GM19035 (cell line): Measurements from ENCODE around the gene NOP16.

Experiments
- ATAC-seq: cut with Tn5 transposase; IDR thresholded peaks from one replicate; pipeline ENCODE4 v1.9.1; 2021; ENCODE audit not compliant: unreplicated experiment

NOP16 gene, protein sequence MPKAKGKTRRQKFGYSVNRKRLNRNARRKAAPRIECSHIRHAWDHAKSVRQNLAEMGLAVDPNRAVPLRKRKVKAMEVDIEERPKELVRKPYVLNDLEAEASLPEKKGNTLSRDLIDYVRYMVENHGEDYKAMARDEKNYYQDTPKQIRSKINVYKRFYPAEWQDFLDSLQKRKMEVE

GRCh38 chr5:176388444-176389134 lies at the start of gene NOP16, which contains the start of gene HIGD2A:
NOP16 (minus strand) TSS chr5:176388598; CDS start chr5:176388539, 59 bp downstream.
HIGD2A (plus strand) TSS chr5:176388751; CDS start chr5:176388820, 69 bp downstream.
- peak; percentile 85 for ATAC-seq

DNA sequence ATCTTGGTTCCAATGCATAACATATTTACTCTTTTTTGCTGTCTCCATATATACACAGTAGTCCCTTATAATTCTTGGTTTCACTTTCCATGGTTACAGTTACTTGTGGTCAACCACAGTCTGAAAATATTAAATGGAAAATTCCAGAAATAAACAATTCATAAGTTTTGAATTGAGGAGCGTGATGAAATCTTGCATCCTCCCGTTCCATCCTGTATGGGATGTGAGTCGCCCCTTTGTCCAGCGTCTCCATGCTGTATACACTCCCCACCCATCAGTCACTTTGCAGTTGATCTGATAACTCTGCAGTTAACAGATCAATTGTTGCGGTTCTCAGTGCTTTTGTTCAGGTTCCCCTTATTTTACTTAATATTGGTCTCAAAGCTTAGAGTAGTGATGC lies 48.3 kb upstream of the NOP16 start:
- ATAC-seq: no peak

DNA sequence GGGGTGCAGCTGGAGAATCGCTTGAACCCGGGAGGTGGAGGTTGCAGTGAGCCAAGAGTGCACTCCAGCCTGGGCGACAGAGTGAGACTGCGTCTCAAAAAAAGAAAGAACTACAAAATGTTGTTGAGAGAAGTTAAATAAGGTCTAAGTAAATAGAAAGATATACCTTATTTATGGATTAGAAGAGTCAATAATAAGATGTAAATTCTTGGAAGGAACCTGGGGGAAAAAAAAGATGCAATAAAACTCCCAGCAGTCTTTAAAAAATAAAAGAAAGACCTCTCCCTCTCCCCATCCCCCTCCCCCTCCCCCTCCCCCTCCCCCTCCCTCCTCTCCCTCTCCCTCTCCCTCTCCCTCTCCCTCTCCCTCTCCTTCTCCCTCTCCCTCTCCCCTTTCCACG lies 44.3 kb upstream of the NOP16 start:
- no peak for ATAC-seq

DNA sequence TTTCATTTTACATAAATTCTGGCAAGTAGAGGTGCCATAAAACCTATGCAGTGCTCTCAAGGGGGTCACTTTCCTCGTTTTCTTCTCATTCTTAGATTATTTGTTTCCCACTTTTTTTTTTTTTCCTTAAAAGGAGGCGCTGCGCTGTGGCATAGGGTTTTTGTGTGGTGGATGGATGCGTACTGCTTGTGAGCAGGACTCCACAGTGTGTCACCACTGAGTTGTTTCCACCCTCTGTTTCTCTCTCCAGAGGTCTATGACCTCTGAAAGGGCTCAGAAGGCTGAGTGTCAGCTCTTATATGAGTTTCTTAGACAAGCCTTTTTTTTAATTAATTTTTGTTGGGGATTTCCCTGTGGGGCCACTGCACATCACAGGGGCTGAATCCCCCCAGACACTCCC lies 41.6 kb upstream of the NOP16 start:
- no peak for ATAC-seq

- ATAC-seq: no peak
Observed at GRCh38 chr5:176427971-176428370, 39.6 kb upstream of the NOP16 start.

DNA sequence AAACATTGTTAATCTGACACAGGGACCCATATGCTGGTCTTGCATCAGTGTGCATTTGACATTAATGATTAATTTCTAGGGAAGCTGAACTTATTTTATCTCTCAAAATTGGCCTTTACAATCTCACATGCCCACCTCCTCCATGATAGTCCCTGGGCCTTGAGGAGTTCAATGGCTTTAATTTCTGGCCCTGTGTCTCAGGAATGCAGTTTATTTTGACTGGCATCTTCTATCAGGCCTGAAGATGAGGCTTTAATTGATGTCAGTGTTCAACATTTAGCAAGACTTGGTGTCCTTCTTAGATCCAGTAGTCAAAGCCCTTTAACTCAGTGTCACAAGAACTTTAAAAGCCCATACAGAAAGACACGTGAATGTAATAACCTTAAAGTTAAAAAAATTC lies 38.5 kb upstream of the NOP16 start:
- ATAC-seq: no peak

- ATAC-seq: no peak
Observed at GRCh38 chr5:176425791-176426190, 37.4 kb upstream of the NOP16 start.

DNA sequence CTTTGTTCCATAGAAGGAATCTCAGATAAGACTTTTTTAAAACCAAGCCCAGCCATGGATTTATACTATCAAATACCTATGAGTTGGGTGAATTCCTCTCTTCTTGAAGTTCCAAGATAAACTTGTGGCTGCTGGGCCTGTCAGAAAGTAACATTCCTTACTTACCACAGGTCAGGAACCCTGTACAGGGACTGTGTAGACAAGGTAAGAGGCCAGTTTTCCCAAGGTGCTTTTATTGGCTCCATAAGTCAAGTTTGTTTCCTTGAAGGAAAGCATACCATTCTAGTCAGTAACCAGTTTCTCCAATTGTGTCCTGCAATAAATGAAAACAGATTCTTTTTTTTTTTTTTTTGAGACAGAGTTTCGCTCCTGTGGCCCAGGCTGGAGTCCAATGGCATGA lies 36.7 kb upstream of the NOP16 start:
- no peak for ATAC-seq

- ATAC-seq: no peak
Observed at GRCh38 chr5:176424181-176424580, 35.8 kb upstream of the NOP16 start.

- ATAC-seq: no peak
Observed at GRCh38 chr5:176420972-176421544, 32.7 kb upstream of the NOP16 start.

DNA sequence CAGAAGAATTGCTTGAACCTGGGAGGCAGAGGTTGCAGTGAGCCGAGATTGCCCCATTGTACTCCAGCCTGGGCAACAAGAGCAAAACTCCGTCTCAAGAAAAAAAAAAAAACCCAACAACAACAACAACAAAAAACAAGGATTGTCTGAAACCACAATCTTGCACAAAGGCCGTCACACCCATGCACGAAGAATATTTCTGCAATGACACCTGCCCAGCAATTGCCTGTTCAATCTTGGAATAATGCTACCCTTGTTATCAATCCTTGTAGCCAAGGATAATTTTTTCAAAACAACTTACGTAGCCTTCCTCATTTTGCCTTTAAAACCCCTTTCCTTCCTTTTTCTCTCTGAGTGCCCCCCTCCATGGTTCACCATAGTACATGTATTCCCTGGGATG lies 31.7 kb upstream of the NOP16 start:
- ATAC-seq: no peak

DNA sequence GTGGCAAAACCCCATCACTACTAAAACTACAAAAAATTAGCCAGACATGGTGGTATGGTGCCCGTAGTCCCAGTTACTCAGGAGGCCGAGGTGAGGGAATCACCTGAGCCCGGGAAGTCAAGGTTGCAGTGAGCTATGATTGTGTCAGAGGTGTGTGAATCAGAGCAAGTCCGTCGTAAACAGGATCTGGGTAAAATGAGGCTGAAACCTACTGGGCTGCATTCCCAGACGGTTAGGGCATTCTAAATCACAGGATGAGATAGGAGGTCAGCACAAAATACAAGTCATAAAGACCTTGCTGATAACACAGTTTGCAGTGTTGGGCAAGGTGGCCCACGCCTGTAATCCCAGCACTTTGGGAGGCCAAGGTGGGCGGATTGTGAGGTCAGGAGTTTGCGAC lies 29.9 kb upstream of the NOP16 start:
- no peak for ATAC-seq

- no peak for ATAC-seq
Observed at GRCh38 chr5:176416965-176417364, 28.6 kb upstream of the NOP16 start.

- peak; percentile 93 for ATAC-seq
Observed at GRCh38 chr5:176415952-176416924, 27.8 kb upstream of the NOP16 start, which contains the start of gene CLTB. CLTB (minus strand) TSS chr5:176416539; CDS start chr5:176416363, 176 bp downstream.

DNA sequence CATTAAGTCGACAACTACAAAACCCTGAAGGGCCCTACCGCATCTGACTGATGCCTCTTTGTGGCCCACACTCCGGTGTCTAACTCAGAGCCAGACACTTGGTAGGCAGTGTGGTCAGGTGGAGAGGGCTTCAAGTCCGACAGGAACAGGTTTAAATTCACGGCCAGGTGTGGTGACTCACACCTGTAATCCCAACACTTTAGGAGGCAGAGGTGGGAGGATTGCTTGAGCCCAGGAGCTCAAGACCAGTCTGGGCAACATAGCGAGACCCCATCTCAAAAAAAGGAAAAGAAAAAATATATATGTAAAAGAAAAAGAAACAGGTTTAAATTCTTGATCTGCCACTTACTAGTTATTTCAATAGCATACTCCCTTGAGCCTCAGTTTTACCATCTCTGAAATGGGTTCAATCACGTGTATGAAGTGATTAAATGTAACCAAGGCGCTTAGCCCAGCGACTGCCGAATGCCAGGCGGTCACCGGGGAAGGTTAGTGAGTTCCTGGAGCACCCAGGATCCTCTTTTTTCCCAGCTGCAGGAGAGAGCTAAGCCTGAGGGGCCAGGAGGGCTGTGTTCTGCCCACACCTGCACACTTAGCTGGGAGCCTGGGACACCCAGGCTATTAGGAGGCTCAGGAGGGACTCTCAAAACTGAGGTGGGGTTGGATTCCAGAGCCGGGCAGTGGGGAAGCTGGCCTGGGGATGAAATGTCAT lies 27.0 kb upstream of the NOP16 start:
- no peak for ATAC-seq

DNA sequence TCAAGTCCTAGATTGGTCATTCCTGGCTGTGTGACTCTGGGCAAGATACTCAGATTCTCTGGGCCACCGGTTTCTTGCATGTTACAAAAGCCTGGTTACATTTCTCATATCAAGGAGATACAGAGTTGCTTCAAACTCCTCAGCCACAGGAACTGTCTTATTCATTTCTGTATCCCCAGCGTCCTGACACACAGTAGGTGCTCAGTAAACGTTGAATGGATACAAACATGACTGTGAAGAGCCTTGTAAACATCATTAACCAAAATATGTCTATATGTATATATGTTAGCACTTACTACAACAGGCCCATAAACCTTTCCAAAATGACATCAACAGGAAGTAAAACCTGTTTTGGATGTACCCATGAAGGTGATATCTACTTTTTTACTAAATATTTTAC lies 26.3 kb upstream of the NOP16 start:
- no peak for ATAC-seq

DNA sequence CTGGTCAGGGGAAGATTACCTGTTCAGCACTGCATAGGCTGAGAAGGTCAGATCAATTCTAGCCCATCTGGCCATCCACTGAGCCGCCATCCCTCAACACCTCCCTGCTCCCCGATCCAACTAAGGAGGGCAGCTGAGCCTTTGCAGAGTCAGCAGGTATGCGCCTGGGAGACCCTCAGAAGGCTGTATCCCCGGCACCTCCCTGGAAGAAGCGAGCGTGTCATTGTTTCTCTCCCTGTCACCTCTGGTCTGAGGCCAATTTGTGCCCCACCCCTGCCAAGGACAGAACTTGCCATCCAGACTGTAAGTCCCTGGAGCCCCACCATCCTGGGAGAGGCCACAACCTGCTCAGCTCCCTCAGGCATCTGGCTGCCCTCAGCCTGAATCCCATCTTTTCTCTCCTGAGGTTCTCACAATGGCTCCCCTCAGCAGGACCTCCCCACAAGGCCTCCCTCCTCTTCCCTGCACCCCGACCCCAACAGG lies 25.4 kb upstream of the NOP16 start:
- no peak for ATAC-seq

- ATAC-seq: no peak
Observed at GRCh38 chr5:176413255-176413565, 24.8 kb upstream of the NOP16 start.

GRCh38 chr5:176412517-176413254 lies 24.3 kb upstream of the NOP16 start:
- no peak for ATAC-seq
